ENCODE data around the gene MMD. TPM values are rescaled to one million over a fixed set of nuclear protein-coding genes. Genes with fewer than 3 reads are reported as not detected.
"Not testable (repeated sequence)": the region's sequence is repeated elsewhere in the genome, so short reads cannot be mapped to it uniquely, and the experiment has no call there.

Gene MMD
- total RNA-seq, 1 donor from 2014 or later: 33.1 TPM

- DNase-seq (ENCODE audit: low read depth): no peak
Measured at GRCh38 chr17:55391764-55392467, 29.7 kb downstream of the MMD start.

- DNase-seq (ENCODE audit: low read depth): no peak
Measured at GRCh38 chr17:55391244-55391757, 30.3 kb downstream of the MMD start.

- no peak for DNase-seq (ENCODE audit: low read depth)
Measured at GRCh38 chr17:55390364-55390977, 31.2 kb downstream of the MMD start.

GRCh38 chr17:55389715-55390114 lies 31.9 kb downstream of the MMD start:
- DNase-seq (ENCODE audit: low read depth): not testable (repeated sequence)

- DNase-seq (ENCODE audit: low read depth): no peak
Measured at GRCh38 chr17:55388842-55389241, 32.8 kb downstream of the MMD start.

GRCh38 chr17:55386796-55387332 lies 34.8 kb downstream of the MMD start:
- peak; percentile 37 for DNase-seq (ENCODE audit: low read depth)

GRCh38 chr17:55384643-55385232 lies 36.9 kb downstream of the MMD start:
- DNase-seq (ENCODE audit: low read depth): no peak

GRCh38 chr17:55383771-55384642 lies 37.6 kb downstream of the MMD start:
- DNase-seq (ENCODE audit: low read depth): no peak

- no peak for DNase-seq (ENCODE audit: low read depth)
Measured at GRCh38 chr17:55381017-55381770, 40.4 kb downstream of the MMD start.

- no peak for DNase-seq (ENCODE audit: low read depth)
Measured at GRCh38 chr17:55377671-55378275, 43.9 kb downstream of the MMD start.

- no peak for DNase-seq (ENCODE audit: low read depth)
Measured at GRCh38 chr17:55368706-55369105, 52.9 kb downstream of the MMD start.

GRCh38 chr17:55366020-55366481 lies 55.6 kb downstream of the MMD start:
- DNase-seq (ENCODE audit: low read depth): no peak

- no peak for DNase-seq (ENCODE audit: low read depth)
Measured at GRCh38 chr17:55363033-55363432, 58.6 kb downstream of the MMD start.

GRCh38 chr17:55360971-55361370 lies 60.7 kb downstream of the MMD start:
- no peak for DNase-seq (ENCODE audit: low read depth)

- peak; percentile 74 for DNase-seq (ENCODE audit: low read depth)
Measured at GRCh38 chr17:55356434-55357328, 65.0 kb downstream of the MMD start.

GRCh38 chr17:55354941-55355340 lies 66.7 kb downstream of the MMD start:
- no peak for DNase-seq (ENCODE audit: low read depth)

GRCh38 chr17:55354010-55354409 lies 67.6 kb downstream of the MMD start:
- no peak for DNase-seq (ENCODE audit: low read depth)

GRCh38 chr17:55351226-55351625 lies 70.4 kb downstream of the MMD start:
- peak; percentile 58 for DNase-seq (ENCODE audit: low read depth)

GRCh38 chr17:55350825-55351205 lies 70.8 kb downstream of the MMD start:
- DNase-seq (ENCODE audit: low read depth): peak; percentile 67
